HCT116 (cell line): ENCODE results near the gene EP400. TPM values are rescaled to one million over a fixed set of nuclear protein-coding genes. Genes with fewer than 3 reads are reported as not detected.

Source experiments
- ATAC-seq: fragments of 200-7000 bp; cut with Tn5 transposase; 2 replicates; pipeline ENCODE4 v1.9.1; 2020; ENCODE audit warnings: mild to moderate bottlenecking, moderate library complexity
- BruUV-seq: library from RNA; stranded (reverse); fragments of 400-500 nt; replicated peaks from 2 replicates; lab custom pipeline; 2021; lab: Mats Ljungman, UMichigan
- CTCF ChIA-PET: fragments of 300-600 bp; sonication (Branson Sonifier 250); formaldehyde crosslinking; loops from one replicate; lab custom pipeline; 2021; ENCODE audit warnings: antibody characterized with exemption; lab: Charles Lee
- POLR2A ChIA-PET: fragments of 300-600, 350-600 bp; sonication (Branson Sonifier 250); formaldehyde crosslinking; loops from one replicate; lab custom pipeline; 2021; ENCODE audit warnings: antibody characterized with exemption; lab: Charles Lee
- RAD21 ChIA-PET, 2 experiments: fragments of 300-600 bp; sonication (Branson Sonifier 250); formaldehyde crosslinking; loops; one replicate each; lab custom pipeline; 2023; ENCODE audit warnings: low total read pairs in 2 of 2; ENCODE audit not compliant: uncharacterized antibody in 2 of 2, unreplicated experiment in 2 of 2, low non-redundant PET in 1 of 2; lab: Charles Lee
- DNase-seq: peaks from one replicate; pipeline ENCODE4 v3.0.0-alpha.2; 2010; ENCODE audit warnings: low read depth, low spot score
- H2AFZ ChIP-seq: fragments of 200-600 bp; shearing (Covaris generic), sonication (generic); 2 replicates; pipeline ENCODE4 v1.6.1; 2017; ENCODE audit warnings: low read depth, mixed run types, mixed read lengths, antibody characterized with exemption, low read length; ENCODE audit not compliant: poor library complexity, severe bottlenecking
- H3K27ac ChIP-seq: 2 replicates; pipeline ENCODE4 v1.5.1; 2012; ENCODE audit warnings: low read depth, low read length
- H3K27me3 ChIP-seq: fragments of 200-600 bp; sonication (generic); 2 replicates; pipeline ENCODE4 v1.6.1; 2016; ENCODE audit warnings: mixed run types, low read length, mixed read lengths; ENCODE audit not compliant: insufficient read depth
- H3K36me3 ChIP-seq, 2 experiments: fragments of 200-500 bp in 1 of 2; fragments of 200-600 bp in 1 of 2; sonication (Bioruptor generic) in 1 of 2; sonication (generic) in 1 of 2; 2 replicates each; pipeline versions ENCODE4 v1.5.1 to v1.6.1; 2014 to 2016; ENCODE audit warnings: low read length in 2 of 2, inconsistent platforms in 1 of 2, mixed read lengths in 1 of 2, mixed run types in 1 of 2; ENCODE audit not compliant: insufficient read depth in 2 of 2, control insufficient read depth in 1 of 2
- H3K4me1 ChIP-seq, 2 experiments: fragments of 200-600 bp in 1 of 2; sonication (generic) in 1 of 2; 2 replicates each; pipeline versions ENCODE4 v1.5.1 to v1.6.1; 2012 to 2017; ENCODE audit warnings: low read length in 2 of 2, inconsistent platforms in 1 of 2, mild to moderate bottlenecking in 1 of 2, mixed read lengths in 1 of 2, mixed run types in 1 of 2, moderate library complexity in 1 of 2; ENCODE audit not compliant: insufficient read depth in 2 of 2, control insufficient read depth in 1 of 2
- H3K4me2 ChIP-seq: fragments of 200-600 bp; sonication (generic); 2 replicates; pipeline ENCODE4 v1.6.1; 2017; ENCODE audit warnings: mixed run types, low read length, mixed read lengths
- H3K4me3 ChIP-seq, 2 experiments: fragments of 200-600 bp in 1 of 2; sonication (generic) in 1 of 2; replicated peaks in 1 of 2; 2 replicates each; pipeline ENCODE4 v1.5.1; 2011 to 2016; ENCODE audit warnings: low read length in 2 of 2, control low read depth in 1 of 2, low read depth in 1 of 2, mild to moderate bottlenecking in 1 of 2, mixed read lengths in 1 of 2, mixed run types in 1 of 2
- H3K79me2 ChIP-seq: fragments of 200-600 bp; sonication (generic); 2 replicates; pipeline ENCODE4 v1.6.1; 2017; ENCODE audit warnings: mild to moderate bottlenecking, mixed run types, low read length, moderate library complexity, mixed read lengths; ENCODE audit not compliant: insufficient read depth
- H3K9ac ChIP-seq: fragments of 200-600 bp; sonication (generic); 2 replicates; pipeline ENCODE4 v1.6.1; 2016; ENCODE audit warnings: low read length, mixed read lengths
- H3K9me2 ChIP-seq: fragments of 200-600 bp; sonication (generic), shearing (Covaris generic); 2 replicates; pipeline ENCODE4 v1.6.1; 2017; ENCODE audit warnings: mixed run types, mild to moderate bottlenecking, moderate library complexity; ENCODE audit not compliant: insufficient read depth
- H3K9me3 ChIP-seq, 2 experiments: fragments of 200-500 bp in 1 of 2; fragments of 200-600 bp in 1 of 2; sonication (Bioruptor generic) in 1 of 2; sonication (generic) in 1 of 2; 2 replicates each; pipeline ENCODE4 v1.6.1; 2014 to 2017; ENCODE audit warnings: low read length in 2 of 2, mixed read lengths in 2 of 2, inconsistent platforms in 1 of 2, low read depth in 1 of 2, mild to moderate bottlenecking in 1 of 2, mixed run types in 1 of 2, moderate library complexity in 1 of 2; ENCODE audit not compliant: control insufficient read depth in 1 of 2, insufficient read depth in 1 of 2
- H4K20me1 ChIP-seq: fragments of 200-600 bp; sonication (generic), shearing (Covaris generic); 2 replicates; pipeline ENCODE4 v1.6.1; 2017; ENCODE audit warnings: mixed run types, mild to moderate bottlenecking, moderate library complexity; ENCODE audit not compliant: insufficient read depth
- CBX3 ChIP-seq: IDR thresholded peaks from 2 replicates; pipeline ENCODE4 v1.6.1; 2012; ENCODE audit warnings: low read depth
- EGR1 ChIP-seq: IDR thresholded peaks from 2 replicates; pipeline ENCODE4 v1.6.1; 2012; ENCODE audit warnings: low read depth
- EZH2 ChIP-seq: fragments of 200-600 bp; sonication (generic); IDR thresholded peaks from 2 replicates; pipeline ENCODE4 v1.6.1; 2017; ENCODE audit warnings: antibody characterized with exemption, mixed run types
- EZH2phosphoT487 ChIP-seq: fragments of 200-600 bp; IDR thresholded peaks from 2 replicates; pipeline ENCODE4 v1.6.1; 2018; ENCODE audit warnings: antibody characterized with exemption, borderline replicate concordance
- JUND ChIP-seq: IDR thresholded peaks from 2 replicates; pipeline ENCODE4 v1.6.1; 2012
- POLR2A ChIP-seq: IDR thresholded peaks from 2 replicates; pipeline ENCODE4 v1.7.0; 2011; ENCODE audit warnings: borderline replicate concordance; ENCODE audit not compliant: insufficient read depth, insufficient read length; ENCODE audit errors: extremely low read depth
- POLR2AphosphoS5 ChIP-seq: IDR thresholded peaks from 2 replicates; pipeline ENCODE4 v1.6.1; 2011; ENCODE audit warnings: mild to moderate bottlenecking, low read depth, low read length, moderate library complexity
- SIN3A ChIP-seq: IDR thresholded peaks from 2 replicates; pipeline ENCODE4 v1.6.1; 2012; ENCODE audit warnings: low read depth
- SP1 ChIP-seq: IDR thresholded peaks from 2 replicates; pipeline ENCODE4 v1.6.1; 2012; ENCODE audit warnings: low read depth
- YY1 ChIP-seq: IDR thresholded peaks from 2 replicates; pipeline ENCODE4 v1.6.1; 2011; ENCODE audit warnings: low read length, low read depth, moderate library complexity, mild to moderate bottlenecking; ENCODE audit not compliant: insufficient replicate concordance; ENCODE audit errors: extremely low read depth
- ZFX ChIP-seq: fragments of 450-650 bp; IDR thresholded peaks from 2 replicates; pipeline ENCODE4 v1.6.1; 2017
- intact Hi-C: fragments of 100-400 bp; cut with micrococcal nuclease; formaldehyde crosslinking; loops from 2 replicates; pipeline ENCODE4 v1.10.0; 2022
- total RNA-seq: library from RNA; stranded (reverse); gene quantifications from one replicate; pipeline ENCODE4 v1.2.1, GENCODE V29; 2021; ENCODE audit not compliant: unreplicated experiment
- TF ChIP-seq, protein P1 (sequence below), 3 experiments: fragments of 200-600 bp in 1 of 3; sonication (generic) in 1 of 3; IDR thresholded peaks in 2 of 3; conservative IDR thresholded peaks in 1 of 3; 2 replicates each; pipeline ENCODE4 v1.5.1; 2012 to 2017; ENCODE audit warnings: low read depth in 2 of 3, low read length in 2 of 3, antibody characterized with exemption in 1 of 3, borderline replicate concordance in 1 of 3, control low read depth in 1 of 3, mild to moderate bottlenecking in 1 of 3, mixed read lengths in 1 of 3, mixed run types in 1 of 3, moderate library complexity in 1 of 3; ENCODE audit not compliant: insufficient read depth in 1 of 3

EP400 gene
- total RNA-seq, 1 experiment from 2014 or later: 54.5 TPM

GRCh38 chr12:132106921-132107320 is 157.2 kb downstream of the EP400 start:
- no peaks in the 10 kb centered on the region for H3K9me2 ChIP-seq
- ChIA-PET POLR2A (no interaction called here), RAD21 (no interaction called here), CTCF (no interaction called here)
- H3K79me2 ChIP-seq: no peaks in the 10 kb centered on the region
- intact Hi-C loops: no loop called here
- H3K27ac ChIP-seq: no peak overlapping the region
- no peaks in the 10 kb centered on the region for H3K9me3 ChIP-seq
- no peaks in the 10 kb centered on the region for H3K27me3 ChIP-seq
- BruUV-seq: no TSS peak
- H3K36me3 ChIP-seq: peaks cover 0 to 7% of the 10 kb centered on the region in 2 experiments; a peak in 1 of 4 replicates
- H3K4me2 ChIP-seq: no peak overlapping the region
- ATAC-seq: no peak
- no peak for DNase-seq
- TF ChIP-seq JUND: no peak
- no peak for TF ChIP-seq YY1
- no peak for TF ChIP-seq SIN3A
- no peak for TF ChIP-seq POLR2A
- TF ChIP-seq SP1: no peak
- no peak for TF ChIP-seq EGR1
- TF ChIP-seq POLR2AphosphoS5: no peak
- TF ChIP-seq, protein P1, sequence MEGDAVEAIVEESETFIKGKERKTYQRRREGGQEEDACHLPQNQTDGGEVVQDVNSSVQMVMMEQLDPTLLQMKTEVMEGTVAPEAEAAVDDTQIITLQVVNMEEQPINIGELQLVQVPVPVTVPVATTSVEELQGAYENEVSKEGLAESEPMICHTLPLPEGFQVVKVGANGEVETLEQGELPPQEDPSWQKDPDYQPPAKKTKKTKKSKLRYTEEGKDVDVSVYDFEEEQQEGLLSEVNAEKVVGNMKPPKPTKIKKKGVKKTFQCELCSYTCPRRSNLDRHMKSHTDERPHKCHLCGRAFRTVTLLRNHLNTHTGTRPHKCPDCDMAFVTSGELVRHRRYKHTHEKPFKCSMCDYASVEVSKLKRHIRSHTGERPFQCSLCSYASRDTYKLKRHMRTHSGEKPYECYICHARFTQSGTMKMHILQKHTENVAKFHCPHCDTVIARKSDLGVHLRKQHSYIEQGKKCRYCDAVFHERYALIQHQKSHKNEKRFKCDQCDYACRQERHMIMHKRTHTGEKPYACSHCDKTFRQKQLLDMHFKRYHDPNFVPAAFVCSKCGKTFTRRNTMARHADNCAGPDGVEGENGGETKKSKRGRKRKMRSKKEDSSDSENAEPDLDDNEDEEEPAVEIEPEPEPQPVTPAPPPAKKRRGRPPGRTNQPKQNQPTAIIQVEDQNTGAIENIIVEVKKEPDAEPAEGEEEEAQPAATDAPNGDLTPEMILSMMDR (IDR thresholded peaks at IDR 0.05 in 2 of 3, conservative IDR thresholded peaks at IDR 0.05 in 1 of 3; ENCODE audit: borderline replicate concordance in 1 of 3, insufficient read depth in 1 of 3, low read depth in 2 of 3, low read length in 2 of 3): no peak
- TF ChIP-seq ZFX: no peak
- no peak for TF ChIP-seq EZH2
- TF ChIP-seq CBX3: no peak
- TF ChIP-seq EZH2phosphoT487: no peak
- TF ChIP-seq, all 23 proteins: peak for 0
- H2AFZ ChIP-seq: no peak overlapping the region
- H3K9ac ChIP-seq: no peak overlapping the region
- H3K4me3 ChIP-seq: no peak overlapping the region
- H3K4me1 ChIP-seq: no peaks in the 10 kb centered on the region
- H4K20me1 ChIP-seq: no peaks in the 10 kb centered on the region
